Middle frontal gyrus (tissue), 1 donor: ENCODE data around the gene FAM110A.
"Not testable (repeated sequence)": the region's sequence is repeated elsewhere in the genome, so short reads cannot be mapped to it uniquely, and the experiment has no call there.

ENCODE experiments used
- DNase-seq: peaks from one replicate; pipeline ENCODE4 v3.0.0-alpha.2; 2015; ENCODE audit warnings: low spot score; ENCODE audit errors: extremely low spot score

FAM110A gene

GRCh38 chr20:870758-871157, 37.2 kb downstream of the FAM110A start:
- DNase-seq = no peak

GRCh38 chr20:871436-871835, 37.9 kb downstream of the FAM110A start:
- DNase-seq = no peak

GRCh38 chr20:871948-872347, 38.4 kb downstream of the FAM110A start:
- DNase-seq = no peak

- no peak for DNase-seq
Observed at GRCh38 chr20:872855-873520, 39.5 kb downstream of the FAM110A start.

GRCh38 chr20:873875-874607, 40.5 kb downstream of the FAM110A start:
- no peak for DNase-seq

GRCh38 chr20:875115-875514, 41.6 kb downstream of the FAM110A start:
- no peak for DNase-seq

GRCh38 chr20:877814-878213, 44.3 kb downstream of the FAM110A start:
- no peak for DNase-seq

GRCh38 chr20:878511-879307, 45.2 kb downstream of the FAM110A start:
- no peak for DNase-seq

- no peak for DNase-seq
Observed at GRCh38 chr20:879626-880025, 46.1 kb downstream of the FAM110A start.

- no peak for DNase-seq
Observed at GRCh38 chr20:881051-881782, 47.7 kb downstream of the FAM110A start.

GRCh38 chr20:881783-882144, 48.2 kb downstream of the FAM110A start:
- no peak for DNase-seq

- no peak for DNase-seq
Observed at GRCh38 chr20:884983-885952, 51.8 kb downstream of the FAM110A start.

GRCh38 chr20:887137-887536, 53.6 kb downstream of the FAM110A start:
- DNase-seq = no peak

- no peak for DNase-seq
Observed at GRCh38 chr20:888057-888456, 54.5 kb downstream of the FAM110A start.

- no peak for DNase-seq
Observed at GRCh38 chr20:889106-889505, 55.6 kb downstream of the FAM110A start.

- DNase-seq = no peak
Observed at GRCh38 chr20:889932-890463, 56.5 kb downstream of the FAM110A start.

GRCh38 chr20:890666-891057, 57.1 kb downstream of the FAM110A start:
- DNase-seq = no peak

- no peak for DNase-seq
Observed at GRCh38 chr20:891058-891705, 57.7 kb downstream of the FAM110A start.

- no peak for DNase-seq
Observed at GRCh38 chr20:891706-892080, 58.2 kb downstream of the FAM110A start.

GRCh38 chr20:892371-892770, 58.9 kb downstream of the FAM110A start:
- DNase-seq = not testable (repeated sequence)
